ENCODE data around the gene CD320.
"Not testable (repeated sequence)": the region's sequence is repeated elsewhere in the genome, so short reads cannot be mapped to it uniquely, and the experiment has no call there.

Gene CD320

DNA sequence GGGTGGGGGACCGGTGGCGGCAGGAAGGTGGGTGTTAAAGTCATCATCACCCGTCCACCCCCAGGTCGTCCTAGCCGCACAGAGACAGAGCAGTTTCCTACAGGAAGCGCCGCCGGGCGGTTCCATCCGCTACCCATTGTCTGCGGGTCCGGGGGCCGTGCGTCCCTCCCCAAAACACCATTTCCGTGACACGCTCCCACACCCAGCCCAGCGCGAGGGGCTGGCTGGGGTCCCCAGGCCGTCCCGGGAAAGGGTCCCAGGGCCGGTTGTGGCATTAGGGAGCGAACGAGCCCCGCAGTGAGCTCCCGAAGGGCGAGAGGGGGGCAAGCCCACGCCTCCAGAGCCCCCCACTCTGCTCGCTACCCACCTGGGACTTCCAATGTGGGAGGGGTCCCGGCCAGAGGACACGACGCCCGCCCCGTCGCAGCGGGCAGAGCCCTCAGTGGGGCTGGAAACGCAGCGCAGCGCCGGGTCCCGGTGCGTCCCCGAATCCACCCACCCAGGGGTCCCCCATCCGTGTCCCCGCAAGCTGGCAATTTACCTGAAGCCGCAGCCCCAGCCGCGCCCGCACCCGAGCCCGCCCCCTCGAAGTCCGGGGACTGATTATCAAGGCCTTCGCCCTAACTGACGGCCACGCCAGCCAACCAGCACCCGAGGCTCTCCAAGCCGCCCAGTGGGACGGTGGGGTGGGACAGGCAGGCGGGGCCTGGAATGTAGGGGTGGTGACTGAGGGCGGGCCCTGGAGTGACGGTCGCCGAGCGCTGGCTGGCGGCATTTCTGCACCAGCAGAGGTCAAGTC, 34.7 kb upstream of the CD320 start, which contains the start of gene KANK3:
Gene KANK3 (minus strand): TSS at position 579 of the 799 bp plus-strand sequence. CDS start 5,434 bp downstream, outside the sequence.
- no peak for TF ChIP-seq CTCF (IDR thresholded peaks at IDR 0.05; ENCODE audit: low read depth, low read length, missing control alignments)
- no peak within 1 kb of the TSS for H3K4me3 ChIP-seq (replicated peaks; ENCODE audit: low read depth, low read length)
- peak; percentile 67 for DNase-seq (ENCODE audit: extremely low read depth, low read depth)

GRCh38 chr19:8342316-8342683, 34.1 kb upstream of the CD320 start:
- TF ChIP-seq CTCF (IDR thresholded peaks at IDR 0.05; ENCODE audit: low read depth, low read length, missing control alignments), result no peak
- no peak overlapping the region for H3K4me3 ChIP-seq (replicated peaks; ENCODE audit: low read depth, low read length)
- no peak for DNase-seq (ENCODE audit: extremely low read depth, low read depth)

DNA sequence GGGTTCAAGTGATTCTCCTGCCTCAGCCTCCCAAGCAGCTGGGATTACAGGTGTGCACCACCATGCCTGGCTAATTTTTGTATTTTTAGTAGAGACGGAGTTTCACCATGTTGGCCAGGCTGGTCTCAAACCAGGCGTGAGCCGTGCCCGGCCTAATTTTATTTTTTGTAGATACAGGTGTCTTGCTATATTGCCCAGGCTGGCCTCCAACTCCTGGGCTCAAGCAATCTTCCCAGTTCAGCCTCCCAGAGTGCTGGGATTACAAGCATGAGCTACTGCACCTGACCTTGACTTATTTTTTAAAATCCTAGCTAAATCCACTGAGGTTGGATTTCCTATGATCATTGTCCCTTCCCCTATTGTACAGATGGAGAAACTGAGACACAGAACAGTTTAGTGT, 33.3 kb upstream of the CD320 start:
- DNase-seq (ENCODE audit: extremely low read depth, low read depth); H3K4me3 ChIP-seq (replicated peaks; ENCODE audit: low read depth, low read length): not testable (repeated sequence)

- no peak for DNase-seq (ENCODE audit: extremely low read depth, low read depth)
- TF ChIP-seq CTCF (IDR thresholded peaks at IDR 0.05; ENCODE audit: low read depth, low read length, missing control alignments), result no peak
- H3K4me3 ChIP-seq (replicated peaks; ENCODE audit: low read depth, low read length), result no peak overlapping the region
Measured at GRCh38 chr19:8340341-8341096, 32.4 kb upstream of the CD320 start.

- no peak for DNase-seq (ENCODE audit: extremely low read depth, low read depth)
- no peak for TF ChIP-seq CTCF (IDR thresholded peaks at IDR 0.05; ENCODE audit: low read depth, low read length, missing control alignments)
- no peak overlapping the region for H3K4me3 ChIP-seq (replicated peaks; ENCODE audit: low read depth, low read length)
Measured at GRCh38 chr19:8338835-8339234, 30.7 kb upstream of the CD320 start.

GRCh38 chr19:8337728-8338127, 29.6 kb upstream of the CD320 start:
- no peak for DNase-seq (ENCODE audit: extremely low read depth, low read depth)
- TF ChIP-seq CTCF (IDR thresholded peaks at IDR 0.05; ENCODE audit: low read depth, low read length, missing control alignments), result no peak
- no peak overlapping the region for H3K4me3 ChIP-seq (replicated peaks; ENCODE audit: low read depth, low read length)

- H3K4me3 ChIP-seq (replicated peaks; ENCODE audit: low read depth, low read length), result no peak overlapping the region
- no peak for DNase-seq (ENCODE audit: extremely low read depth, low read depth)
Measured at GRCh38 chr19:8336660-8337059, 28.5 kb upstream of the CD320 start.

More at GRCh38 chr19:8336660-8337059, 28.5 kb upstream of the CD320 start:
- no peak for TF ChIP-seq CTCF (IDR thresholded peaks at IDR 0.05; ENCODE audit: low read depth, low read length, missing control alignments)
